PC-9 (cell line): Measurements from ENCODE around the gene ECI1. TPM values are rescaled to one million over a fixed set of nuclear protein-coding genes. Genes with fewer than 3 reads are reported as not detected.

Source experiments
- BruUV-seq: library from RNA; stranded (reverse); fragments of 400-500 nt; replicated peaks from 2 replicates; lab custom pipeline; 2021; lab: Mats Ljungman, UMichigan
- CTCF ChIA-PET: fragments of 300-600 bp; sonication (Branson Sonifier 250); formaldehyde crosslinking; loops from one replicate; lab custom pipeline; 2022; ENCODE audit warnings: antibody characterized with exemption; lab: Charles Lee
- POLR2A ChIA-PET: fragments of 300-600 bp; sonication (Branson Sonifier 250); formaldehyde crosslinking; loops from one replicate; lab custom pipeline; 2022; ENCODE audit warnings: antibody characterized with exemption; ENCODE audit not compliant: unreplicated experiment; lab: Charles Lee
- DNase-seq, 2 experiments: peaks; one replicate each; pipeline versions ENCODE4 v3.0.0 to v3.0.0-alpha.2; 2015 to 2022; ENCODE audit warnings: mixed read lengths in 1 of 2
- H2AFZ ChIP-seq: fragments of 200-600 bp; sonication (generic); 2 replicates; pipeline ENCODE4 v1.8.1; 2017; ENCODE audit warnings: antibody characterized with exemption
- H3F3A ChIP-seq: fragments of 200-600 bp; sonication (generic); 2 replicates; pipeline ENCODE4 v1.8.1; 2017; ENCODE audit warnings: antibody characterized with exemption, mild to moderate bottlenecking, low read depth; ENCODE audit not compliant: insufficient read depth
- H3K27ac ChIP-seq: fragments of 200-600 bp; sonication (generic); 2 replicates; pipeline ENCODE4 v1.6.1; 2016; ENCODE audit warnings: mixed run types
- H3K27me3 ChIP-seq: fragments of 200-600 bp; sonication (generic); 2 replicates; pipeline ENCODE4 v1.6.1; 2016; ENCODE audit warnings: low read depth, mixed run types; ENCODE audit not compliant: insufficient read depth
- H3K36me3 ChIP-seq: fragments of 200-600 bp; sonication (generic); 2 replicates; pipeline ENCODE4 v1.6.1; 2016; ENCODE audit warnings: low read depth, mixed run types
- H3K4me1 ChIP-seq: fragments of 200-600 bp; sonication (generic); replicated peaks from 2 replicates; pipeline ENCODE4 v1.6.1; 2016; ENCODE audit warnings: mixed run types; ENCODE audit not compliant: insufficient read depth
- H3K4me2 ChIP-seq: fragments of 200-600 bp; sonication (generic); 2 replicates; pipeline ENCODE4 v1.6.1; 2017; ENCODE audit warnings: mixed run types
- H3K4me3 ChIP-seq: fragments of 200-600 bp; sonication (generic); 2 replicates; pipeline ENCODE4 v1.6.1; 2016; ENCODE audit warnings: mixed run types
- H3K79me2 ChIP-seq: fragments of 200-600 bp; sonication (generic); 2 replicates; pipeline ENCODE4 v1.6.1; 2017; ENCODE audit warnings: low read depth, mixed run types
- H3K9me2 ChIP-seq: fragments of 200-600 bp; sonication (generic); 2 replicates; pipeline ENCODE4 v1.8.1; 2017; ENCODE audit warnings: mild to moderate bottlenecking; ENCODE audit not compliant: insufficient read depth
- H3K9me3 ChIP-seq: fragments of 200-600 bp; sonication (generic); 2 replicates; pipeline ENCODE4 v1.8.1; 2016; ENCODE audit warnings: low read depth; ENCODE audit not compliant: insufficient read depth
- H4K20me1 ChIP-seq: fragments of 200-600 bp; sonication (generic); 2 replicates; pipeline ENCODE4 v1.8.1; 2017; ENCODE audit not compliant: insufficient read depth
- EZH2 ChIP-seq: fragments of 200-600 bp; sonication (generic); IDR thresholded peaks from 2 replicates; pipeline ENCODE4 v1.8.0; 2017; ENCODE audit warnings: antibody characterized with exemption, low read depth
- intact Hi-C: fragments of 100-400 bp; cut with micrococcal nuclease; formaldehyde crosslinking; loops from one replicate; pipeline ENCODE4 v1.10.0; 2022; ENCODE audit not compliant: unreplicated experiment
- total RNA-seq: library from RNA; stranded (reverse); gene quantifications from 2 replicates; pipeline ENCODE4 v1.2.3, GENCODE V29; 2021
- TF ChIP-seq, protein P1 (sequence below): fragments of 200-600 bp; sonication (generic); conservative IDR thresholded peaks from 2 replicates; pipeline ENCODE4 v1.6.1; 2017; ENCODE audit warnings: mixed run types, antibody characterized with exemption, mild to moderate bottlenecking, moderate library complexity

ECI1 gene
- total RNA-seq, 1 experiment from 2014 or later: 131 TPM

DNA sequence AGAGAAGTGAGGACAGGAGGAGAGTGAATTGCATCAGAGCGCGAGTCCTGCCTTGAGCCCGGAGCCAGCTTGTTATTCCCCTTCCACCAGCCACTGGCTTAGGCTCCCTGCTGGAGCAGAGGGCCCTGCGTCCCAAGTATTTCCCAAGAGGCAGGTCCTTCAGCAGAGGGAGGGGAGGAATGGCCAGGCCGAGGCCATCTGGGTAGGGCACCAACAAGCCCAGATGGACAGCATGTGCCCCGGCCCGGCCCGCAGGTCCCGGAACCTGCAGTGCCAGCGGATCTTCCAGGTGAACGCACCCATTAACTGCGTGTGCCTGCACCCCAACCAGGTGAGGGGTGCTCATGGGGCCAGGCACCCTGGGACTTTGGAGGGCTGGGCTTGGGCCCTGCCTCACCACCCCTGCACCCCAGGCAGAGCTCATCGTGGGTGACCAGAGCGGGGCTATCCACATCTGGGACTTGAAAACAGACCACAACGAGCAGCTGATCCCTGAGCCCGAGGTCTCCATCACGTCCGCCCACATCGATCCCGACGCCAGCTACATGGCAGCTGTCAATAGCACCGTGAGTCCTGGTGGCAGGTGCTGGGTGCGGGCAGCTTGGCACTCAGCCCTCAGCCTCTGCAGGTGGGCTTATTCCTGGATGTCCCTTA lies 44.5 kb downstream of the ECI1 start:
- Histone ChIP-seq H3F3A (peaks cover 20% of the 10 kb centered on the region; the same call in 1 of the 2 replicates), H3K79me2 (peaks cover 22% of the 10 kb centered on the region), H2AFZ (no peak overlapping the region), H3K36me3 (0 out of 2 replicates have a peak, but pooled peaks cover 6% of the 10 kb centered on the region), H3K4me1 (peaks cover 18% of the 10 kb centered on the region), H4K20me1 (peaks cover 3% of the 10 kb centered on the region; the same call in 1 of the 2 replicates), H3K9me2 (no peaks in the 10 kb centered on the region), H3K4me2 (peak overlapping the region; percentile 88), H3K4me3 (peak overlapping the region; percentile 91; the same call in 1 of the 2 replicates), H3K27me3 (no peaks in the 10 kb centered on the region), H3K9me3 (no peaks in the 10 kb centered on the region), H3K27ac (no peak overlapping the region)
- intact Hi-C loops: no loop called here
- CTCF ChIA-PET: interaction anchor here (0.6 kb wide), 3 partner anchors 29 to 232 kb away, joined by 4 to 7 read pairs (median 4); no protein-coding TSS in a partner anchor
- BruUV-seq: no TSS peak
- no peak for TF ChIP-seq EZH2
- TF ChIP-seq, protein P1, sequence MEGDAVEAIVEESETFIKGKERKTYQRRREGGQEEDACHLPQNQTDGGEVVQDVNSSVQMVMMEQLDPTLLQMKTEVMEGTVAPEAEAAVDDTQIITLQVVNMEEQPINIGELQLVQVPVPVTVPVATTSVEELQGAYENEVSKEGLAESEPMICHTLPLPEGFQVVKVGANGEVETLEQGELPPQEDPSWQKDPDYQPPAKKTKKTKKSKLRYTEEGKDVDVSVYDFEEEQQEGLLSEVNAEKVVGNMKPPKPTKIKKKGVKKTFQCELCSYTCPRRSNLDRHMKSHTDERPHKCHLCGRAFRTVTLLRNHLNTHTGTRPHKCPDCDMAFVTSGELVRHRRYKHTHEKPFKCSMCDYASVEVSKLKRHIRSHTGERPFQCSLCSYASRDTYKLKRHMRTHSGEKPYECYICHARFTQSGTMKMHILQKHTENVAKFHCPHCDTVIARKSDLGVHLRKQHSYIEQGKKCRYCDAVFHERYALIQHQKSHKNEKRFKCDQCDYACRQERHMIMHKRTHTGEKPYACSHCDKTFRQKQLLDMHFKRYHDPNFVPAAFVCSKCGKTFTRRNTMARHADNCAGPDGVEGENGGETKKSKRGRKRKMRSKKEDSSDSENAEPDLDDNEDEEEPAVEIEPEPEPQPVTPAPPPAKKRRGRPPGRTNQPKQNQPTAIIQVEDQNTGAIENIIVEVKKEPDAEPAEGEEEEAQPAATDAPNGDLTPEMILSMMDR: no peak
- POLR2A ChIA-PET: no interaction called here
- DNase-seq: no peak

DNA sequence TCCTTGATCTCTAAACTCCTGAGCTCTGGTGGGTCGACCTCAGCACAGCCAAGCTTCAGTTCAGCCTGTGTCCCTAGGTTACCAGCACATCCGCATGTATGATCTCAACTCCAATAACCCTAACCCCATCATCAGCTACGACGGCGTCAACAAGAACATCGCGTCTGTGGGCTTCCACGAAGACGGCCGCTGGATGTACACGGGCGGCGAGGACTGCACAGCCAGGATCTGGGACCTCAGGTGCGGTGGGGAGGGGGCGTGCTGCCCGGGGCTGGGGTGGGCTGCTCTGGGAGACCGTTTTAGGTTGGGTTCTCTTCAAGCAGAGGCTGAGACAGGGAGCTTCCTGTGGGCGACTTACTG lies 45.0 kb downstream of the ECI1 start:
- CTCF ChIA-PET: interaction anchor here (0.6 kb wide), 3 partner anchors 29 to 232 kb away, joined by 4 to 7 read pairs (median 4); no protein-coding TSS in a partner anchor
- no peak for DNase-seq
- BruUV-seq: no TSS peak
- Histone ChIP-seq H3K36me3 (0 out of 2 replicates have a peak, but pooled peaks cover 6% of the 10 kb centered on the region), H3K79me2 (peaks cover 22% of the 10 kb centered on the region), H4K20me1 (no peaks in the 10 kb centered on the region), H3K9me3 (no peaks in the 10 kb centered on the region), H3K4me1 (peaks cover 15% of the 10 kb centered on the region), H3K27ac (no peak overlapping the region), H3K4me3 (peak overlapping the region; percentile 91), H3F3A (peaks cover 15% of the 10 kb centered on the region; the same call in 1 of the 2 replicates), H3K27me3 (no peaks in the 10 kb centered on the region), H2AFZ (no peak overlapping the region), H3K4me2 (peak overlapping the region; percentile 88), H3K9me2 (no peaks in the 10 kb centered on the region)
- POLR2A ChIA-PET: no interaction called here
- TF ChIP-seq, protein P1: no peak
- no peak for TF ChIP-seq EZH2
- intact Hi-C loops: no loop called here

GRCh38 chr16:2205967-2206313 lies 45.4 kb downstream of the ECI1 start:
- peaks cover 22% of the 10 kb centered on the region for H3K79me2 ChIP-seq
- H3K4me1 ChIP-seq: peaks cover 15% of the 10 kb centered on the region
- peak overlapping the region; percentile 91 for H3K4me3 ChIP-seq
- H4K20me1 ChIP-seq: no peaks in the 10 kb centered on the region
- TF ChIP-seq, protein P1: 0 out of 2 replicates have a peak, but pooled peaks have one; percentile 1
- TF ChIP-seq EZH2: no peak
- no peak for DNase-seq
- H3K36me3 ChIP-seq: 0 out of 2 replicates have a peak, but pooled peaks cover 6% of the 10 kb centered on the region
- peak overlapping the region; percentile 67; the same call in 1 of the 2 replicates for H3K27ac ChIP-seq
- ChIA-PET POLR2A (no interaction called here), CTCF (interaction anchor here (0.6 kb wide), 1 partner anchor 233 kb away, joined by 4 read pairs; no protein-coding TSS in a partner anchor)
- no peaks in the 10 kb centered on the region for H3K9me2 ChIP-seq
- H3K27me3 ChIP-seq: no peaks in the 10 kb centered on the region
- BruUV-seq: TSS peak; percentile 45
- H2AFZ ChIP-seq: peak overlapping the region; percentile 91
- intact Hi-C loops: no loop called here
- peaks cover 12% of the 10 kb centered on the region; the same call in 1 of the 2 replicates for H3F3A ChIP-seq
- peak overlapping the region; percentile 88 for H3K4me2 ChIP-seq
- H3K9me3 ChIP-seq: no peaks in the 10 kb centered on the region
